ENCODE results near the gene NCAN.

Gene NCAN

DNA sequence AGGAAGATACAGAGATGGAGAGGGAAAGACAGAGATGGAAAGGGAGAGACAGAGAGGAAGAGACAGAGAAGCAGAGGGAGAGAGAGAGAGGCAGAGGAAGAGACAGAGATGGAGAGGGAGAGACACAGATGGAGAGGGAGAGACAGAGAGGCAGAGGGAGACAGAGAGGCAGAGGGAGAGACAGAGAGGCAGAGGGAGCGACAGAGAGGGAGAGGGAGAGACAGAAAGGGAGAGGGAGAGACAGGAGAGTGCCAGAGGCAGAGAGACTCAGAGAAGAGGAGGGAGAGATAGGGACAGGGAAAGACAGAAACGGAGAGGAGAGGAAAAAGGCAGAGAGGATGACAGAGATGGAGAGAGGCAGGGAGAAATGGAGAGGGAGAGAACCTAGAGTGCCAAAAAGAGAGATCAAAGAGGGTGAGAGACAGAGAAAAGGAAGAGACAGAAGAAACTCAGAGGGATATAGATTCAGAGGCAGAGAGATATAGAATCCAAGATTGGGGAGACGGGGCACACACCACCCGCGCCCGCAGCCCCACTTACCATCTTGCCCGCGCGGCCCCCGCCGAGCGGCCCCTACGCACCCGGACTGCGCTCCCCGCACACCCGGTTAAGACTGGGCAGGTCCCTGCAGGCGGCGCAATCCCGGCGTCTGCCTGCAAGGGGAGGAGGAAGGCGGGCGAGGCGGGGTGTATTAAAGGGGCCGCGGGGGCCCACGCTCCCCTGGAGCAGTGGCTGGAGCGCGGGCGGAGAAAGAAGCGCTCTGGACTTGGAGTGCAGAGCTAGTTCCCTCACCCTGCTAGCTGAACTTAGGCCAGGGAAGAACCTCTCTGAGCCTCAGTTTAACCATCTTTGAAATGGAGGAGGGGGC lies 50.7 kb downstream of the NCAN start:
- DNase-seq, result no peak

DNA sequence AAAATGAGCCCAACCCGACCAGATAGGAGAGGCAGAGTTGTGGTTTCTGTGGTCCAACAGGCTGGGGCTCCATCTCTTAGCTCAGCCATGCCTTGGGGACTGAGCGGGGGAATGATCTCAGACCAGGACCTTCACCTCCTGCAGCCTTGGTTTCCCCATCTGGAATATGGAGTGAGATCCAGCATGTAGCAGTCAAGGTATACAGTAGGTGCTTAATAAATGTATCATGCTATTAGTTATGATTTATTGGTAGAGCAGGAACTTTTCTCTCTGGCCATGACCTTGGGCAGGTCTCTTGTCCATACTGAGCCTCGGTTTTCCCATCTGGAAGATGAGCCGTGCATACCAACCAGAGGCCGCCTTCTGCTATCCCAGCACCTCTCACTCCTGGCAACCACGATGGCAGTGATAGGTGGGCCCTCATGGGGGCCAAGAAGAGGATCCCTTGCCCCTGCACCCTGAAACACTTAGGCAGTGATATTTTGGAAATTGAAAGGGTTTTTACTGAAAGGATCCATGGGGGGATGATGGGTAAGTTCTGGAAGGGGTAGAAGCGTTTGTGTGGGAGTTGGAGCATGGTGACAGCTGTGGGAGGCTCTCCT lies 52.2 kb downstream of the NCAN start:
- no peak for DNase-seq

DNA sequence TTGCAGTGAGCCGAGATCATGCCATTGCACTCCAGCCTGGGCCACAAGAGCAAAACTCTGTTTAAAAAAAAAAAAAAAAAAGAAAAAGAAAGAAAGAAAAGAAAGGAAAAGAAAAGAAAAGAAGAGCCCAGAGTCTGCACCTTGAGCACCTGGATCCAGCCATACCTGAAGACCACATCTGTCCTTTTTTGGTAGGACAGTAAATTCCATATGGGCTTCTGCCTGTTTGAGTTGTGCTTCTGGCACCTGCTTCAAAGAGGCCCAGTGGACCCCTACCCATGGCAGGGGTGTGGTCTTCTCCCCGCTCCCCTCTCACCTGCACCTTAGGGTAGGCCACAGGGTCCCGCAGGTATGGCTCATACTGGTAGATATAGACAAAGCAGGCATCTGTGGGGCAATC lies 55.5 kb downstream of the NCAN start:
- DNase-seq, result no peak

DNA sequence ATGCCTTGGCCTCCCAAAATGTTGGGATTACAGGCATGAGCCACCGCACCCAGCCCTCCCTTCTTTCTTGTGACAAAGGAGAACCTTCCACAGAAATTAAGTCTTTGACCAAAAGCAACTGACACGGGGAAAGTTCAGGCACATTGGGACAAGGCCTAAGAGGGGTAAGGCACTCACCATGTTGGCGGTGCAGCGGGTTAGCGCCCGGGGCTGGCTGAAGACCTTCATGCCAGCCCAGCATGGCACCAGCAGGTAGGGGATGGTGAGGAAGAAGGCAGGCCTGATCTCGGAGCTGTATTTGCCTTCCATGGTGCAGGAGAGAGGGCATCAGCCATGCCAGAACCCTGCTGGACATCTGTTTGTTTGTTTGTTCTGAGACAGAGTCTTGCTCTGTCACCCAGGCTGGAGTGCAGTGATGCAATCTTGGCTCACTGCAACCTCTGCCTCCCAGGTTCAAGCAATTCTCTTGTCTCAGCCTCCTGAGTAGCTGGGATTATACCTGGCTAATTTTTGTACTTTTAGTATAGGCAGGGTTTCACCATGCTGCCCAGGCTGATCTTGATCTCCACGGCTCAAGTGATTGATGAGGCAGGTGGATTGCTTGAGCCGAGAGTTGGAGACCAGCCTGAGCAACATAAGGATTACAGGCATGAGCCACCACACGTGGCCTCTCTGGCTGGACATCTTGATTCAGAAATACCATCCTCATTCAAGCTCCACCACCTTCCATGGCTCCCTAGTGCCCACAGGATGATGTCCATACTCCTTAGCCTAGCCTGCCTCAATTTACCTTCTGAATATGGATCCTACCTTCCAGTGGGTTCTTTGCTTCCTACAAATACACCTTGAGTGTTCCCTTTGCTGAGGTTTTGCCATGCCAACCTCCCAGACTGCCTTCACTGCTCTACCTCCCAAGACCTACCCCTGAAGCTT lies 57.0 kb downstream of the NCAN start:
- DNase-seq, result no peak

DNA sequence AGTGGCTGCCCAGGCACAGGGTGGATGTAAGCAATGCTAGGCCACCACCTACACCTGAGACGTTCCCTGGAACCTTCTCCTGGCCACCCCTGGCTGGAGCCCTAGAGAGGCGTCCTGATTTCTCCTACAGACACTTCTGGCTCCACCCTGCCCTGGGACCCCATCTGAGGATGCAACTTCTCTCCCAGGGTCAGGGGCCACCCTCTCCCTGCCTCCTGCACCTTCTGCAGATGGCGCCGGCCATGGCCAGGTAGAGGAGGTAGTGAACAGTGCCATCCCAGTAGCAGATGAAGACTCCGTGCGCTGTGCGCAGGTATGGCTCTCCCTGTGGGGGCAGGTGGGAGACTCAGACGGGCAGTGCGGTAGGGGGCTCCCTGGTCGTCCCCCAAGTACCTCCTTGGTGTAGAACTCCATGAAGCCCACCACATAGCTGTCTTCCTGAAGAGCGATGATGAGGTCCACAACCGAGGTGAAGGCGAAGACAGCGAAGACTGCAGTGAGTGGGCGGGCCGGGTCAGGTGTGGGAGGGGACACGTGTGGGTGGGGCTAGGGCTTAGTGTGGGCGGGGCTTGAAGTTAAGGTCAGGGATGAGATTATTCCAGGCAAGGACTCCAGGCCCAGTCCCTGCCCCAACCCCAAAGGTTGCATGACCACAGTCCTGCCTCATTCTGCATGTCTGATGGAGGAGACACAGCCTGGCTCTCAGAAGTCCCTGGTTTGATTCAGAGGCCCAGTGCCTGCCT lies 58.4 kb downstream of the NCAN start:
- no peak for DNase-seq

DNA sequence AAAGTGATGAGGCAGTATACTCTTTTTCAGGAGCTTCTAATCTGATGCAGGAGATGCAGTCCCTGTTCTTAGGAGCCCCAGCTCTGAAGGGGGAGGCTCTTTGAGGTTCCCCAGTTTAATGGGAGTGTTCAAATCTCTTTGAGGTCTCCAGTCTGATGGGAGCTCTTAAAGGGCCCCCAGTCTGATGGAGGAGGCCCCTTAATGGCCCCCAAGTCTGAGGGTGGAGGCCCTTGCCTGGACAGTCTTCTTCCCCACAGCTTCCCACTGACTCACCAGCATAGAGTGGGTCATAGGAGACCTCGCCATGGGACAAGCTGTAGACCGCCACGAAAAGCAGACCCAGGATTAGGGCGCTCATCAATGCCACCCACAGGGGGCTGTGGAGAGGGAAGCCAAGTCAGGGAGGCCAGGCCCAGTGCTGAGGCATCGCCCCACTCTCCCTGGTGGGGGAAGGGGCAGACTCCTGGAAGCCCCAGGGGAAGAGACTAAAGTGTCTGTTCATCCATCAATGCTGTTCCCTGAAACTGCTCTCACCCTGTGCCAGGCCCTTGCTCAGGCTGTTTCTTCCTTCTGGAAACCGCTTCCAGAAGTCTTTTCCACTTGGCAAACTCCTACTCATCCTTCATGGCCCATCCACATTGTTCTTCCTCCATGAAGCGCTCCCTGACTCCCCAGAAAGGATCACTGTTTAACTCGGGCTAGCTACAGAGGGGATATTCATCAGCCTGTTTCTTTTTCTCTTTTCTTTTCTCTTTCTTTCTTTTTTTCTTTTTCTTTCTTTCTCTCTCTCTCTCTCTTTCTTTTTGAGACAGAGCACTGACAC lies 59.2 kb downstream of the NCAN start:
- no peak for DNase-seq

DNA sequence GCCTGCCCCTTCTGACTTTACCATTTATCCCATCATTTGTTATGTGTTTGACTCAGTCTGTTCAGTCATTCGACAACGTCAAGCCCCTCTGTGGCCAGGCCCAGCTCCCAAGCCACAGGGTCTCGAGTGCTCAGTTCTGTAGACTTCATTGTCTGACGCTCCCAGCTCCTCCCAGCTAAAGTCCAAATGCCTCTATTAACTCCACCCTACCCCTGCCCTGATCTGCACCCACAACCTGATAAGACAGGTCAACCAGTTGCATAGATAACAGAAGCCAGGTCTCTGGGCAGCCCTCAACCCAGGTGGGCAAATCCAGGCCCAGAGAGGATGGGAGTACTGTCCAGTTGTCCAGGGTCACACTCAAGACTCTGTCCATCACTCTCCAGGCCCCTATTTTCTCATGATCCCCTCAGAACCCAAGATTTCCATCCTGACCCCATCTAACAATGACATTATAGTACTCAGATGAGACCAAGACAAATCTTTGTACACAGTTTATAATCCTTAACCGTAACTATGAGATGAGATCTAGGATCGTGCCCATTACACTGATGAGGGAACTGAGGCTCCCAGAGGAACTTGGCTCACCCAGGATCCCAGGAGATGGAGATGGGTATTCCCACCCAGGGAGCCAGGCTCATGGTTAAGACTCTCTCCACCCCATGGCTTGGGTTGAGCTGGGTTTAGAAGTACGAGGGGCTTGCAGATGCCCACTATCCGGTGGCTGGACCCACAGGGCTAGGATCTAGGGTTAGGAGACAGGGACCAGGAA lies 60.3 kb downstream of the NCAN start:
- DNase-seq, result no peak

DNA sequence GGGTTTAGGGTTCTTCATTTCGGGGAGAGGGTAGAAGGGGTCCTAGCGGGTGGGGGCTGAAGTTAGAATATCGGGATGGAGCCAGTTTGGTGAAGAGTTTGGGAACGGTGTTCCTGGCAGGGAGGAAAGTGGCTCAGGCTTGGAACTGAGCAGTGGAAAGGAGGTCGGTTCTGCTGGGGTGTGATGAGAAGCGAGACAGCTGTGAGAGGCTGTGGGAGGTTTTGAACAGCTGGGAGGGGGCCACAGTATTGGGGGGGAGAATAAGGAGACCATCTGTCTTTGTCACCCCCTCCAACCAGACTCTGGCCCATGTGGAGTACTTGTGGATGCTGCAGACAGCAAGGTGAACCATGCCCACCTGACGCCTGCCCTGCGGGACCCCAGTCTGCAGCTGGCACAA lies 62.4 kb downstream of the NCAN start:
- no peak for DNase-seq

DNA sequence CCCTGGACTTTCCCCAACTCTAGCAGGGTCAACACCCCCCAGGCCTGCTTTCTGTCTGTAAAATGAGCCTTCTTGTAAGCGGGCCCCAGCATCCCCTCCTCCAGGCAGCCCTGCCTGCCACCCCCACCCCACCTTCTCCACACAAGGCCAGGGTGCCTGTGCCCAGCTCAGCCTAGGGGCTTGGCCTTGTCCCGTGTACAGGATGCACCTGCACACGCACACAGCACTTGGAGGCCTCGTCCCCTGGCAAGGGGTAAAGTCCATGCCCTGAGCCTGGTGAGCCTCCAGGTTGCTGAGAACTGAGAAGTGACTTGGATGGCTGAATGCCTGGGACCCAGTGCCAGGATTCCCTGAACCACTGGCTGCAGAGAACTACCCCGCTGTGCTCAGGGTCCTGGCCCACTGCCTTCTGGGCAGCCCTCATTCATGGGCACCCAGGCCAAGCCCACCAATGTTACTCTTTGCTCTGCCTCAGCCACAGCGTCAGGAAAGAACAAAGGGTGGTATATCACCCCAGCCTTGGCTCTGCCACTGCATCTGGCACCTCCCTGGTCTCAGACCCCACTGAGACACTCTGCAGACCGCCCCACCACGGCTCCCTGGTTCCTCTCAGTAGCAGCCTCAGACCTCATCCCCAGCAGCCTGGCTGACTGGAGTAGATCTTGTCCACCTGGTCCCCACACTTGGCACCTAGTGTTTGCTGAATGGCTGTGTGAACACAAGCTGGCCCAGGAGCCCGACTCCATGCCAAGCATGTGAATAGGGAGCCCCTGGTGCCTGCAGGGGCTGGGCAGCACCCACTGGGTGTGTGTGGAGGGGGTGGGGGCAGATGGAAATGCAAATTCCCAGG lies 63.2 kb downstream of the NCAN start:
- no peak for DNase-seq

DNA sequence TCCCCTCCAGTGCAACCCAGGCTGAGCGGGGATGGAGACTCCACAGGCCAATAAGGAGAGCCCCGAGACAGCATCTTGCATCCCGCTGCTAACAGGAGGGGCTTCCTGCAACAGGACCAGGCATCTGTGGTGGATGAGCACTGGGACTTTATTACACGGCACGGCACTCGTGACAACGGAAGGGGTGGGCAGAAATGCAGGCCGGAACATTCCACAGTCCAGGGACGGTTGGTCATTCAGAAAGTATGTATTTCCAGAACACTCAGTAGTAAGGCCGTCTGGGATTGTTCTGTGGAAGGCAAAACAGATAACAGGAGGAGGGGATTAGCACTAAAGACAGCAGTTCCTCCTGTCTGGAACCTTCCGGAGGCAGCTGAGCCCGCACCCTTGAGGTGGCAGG lies 64.6 kb downstream of the NCAN start:
- no peak for DNase-seq

DNA sequence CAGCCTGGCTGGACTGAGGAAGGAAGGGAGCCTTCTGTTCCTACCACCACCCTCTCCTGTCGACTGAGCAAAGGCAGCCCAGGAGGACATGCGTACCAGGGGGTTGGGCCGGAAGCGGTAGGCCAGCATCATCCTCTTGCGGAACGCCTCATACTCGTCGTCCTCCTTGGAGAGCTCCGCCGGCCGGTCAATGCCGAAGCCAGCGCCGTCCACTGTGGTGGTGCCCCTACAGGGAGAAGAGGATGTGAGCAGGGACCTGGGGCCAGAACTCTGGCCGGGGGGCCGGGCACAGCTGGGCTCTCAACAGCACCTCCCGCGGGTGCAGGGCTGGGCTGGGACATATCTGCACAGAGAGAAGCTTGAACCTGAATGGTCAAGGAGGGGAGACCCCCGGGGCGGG lies 65.1 kb downstream of the NCAN start:
- DNase-seq, result no peak

DNA sequence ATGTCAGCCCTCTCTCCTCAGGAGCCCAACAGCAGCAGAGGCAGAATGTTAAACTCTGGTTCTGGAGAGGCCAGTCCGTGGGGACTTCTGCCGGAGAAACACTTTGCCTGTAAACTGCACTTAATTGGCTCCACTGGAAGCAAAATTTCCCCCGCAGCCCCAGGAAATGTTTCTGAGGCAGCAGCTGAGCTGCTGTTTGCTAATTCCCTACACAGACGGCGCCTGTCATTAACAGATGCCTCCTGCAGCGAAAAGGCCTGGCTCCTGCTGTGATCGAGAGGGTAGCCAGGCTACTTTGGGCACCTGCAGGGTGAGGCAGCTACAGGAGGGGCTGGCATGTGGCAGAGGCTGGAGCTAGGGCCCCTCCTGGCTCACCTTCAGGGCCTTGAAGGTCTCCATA lies 66.6 kb downstream of the NCAN start:
- DNase-seq, result no peak

DNA sequence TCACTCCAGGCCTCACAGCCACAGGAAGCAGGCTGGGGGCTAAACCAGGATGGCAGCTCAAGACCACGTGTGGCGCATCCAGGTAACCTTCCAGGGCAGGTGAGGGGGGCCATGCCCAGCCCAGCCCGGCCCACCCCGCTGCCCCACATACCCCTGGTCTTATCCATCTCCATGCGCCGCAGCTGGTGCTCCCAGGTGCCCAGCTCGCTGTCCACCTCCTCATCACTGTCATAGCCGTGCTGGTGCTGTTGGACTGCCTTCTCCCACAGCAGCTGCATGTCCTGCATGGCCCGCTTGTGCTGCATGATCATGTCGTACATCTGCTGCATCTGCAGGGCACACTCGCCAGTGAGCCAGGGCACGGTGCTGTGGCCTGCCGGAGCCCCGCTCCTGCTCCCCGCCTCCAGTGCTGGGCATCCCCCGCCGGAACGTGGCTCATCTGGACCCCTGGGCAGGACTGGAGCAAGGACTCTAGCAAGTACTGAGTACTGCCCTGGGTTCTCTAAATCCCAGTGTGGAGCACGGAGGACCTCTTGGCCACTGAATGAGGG lies 67.4 kb downstream of the NCAN start:
- no peak for DNase-seq

DNA sequence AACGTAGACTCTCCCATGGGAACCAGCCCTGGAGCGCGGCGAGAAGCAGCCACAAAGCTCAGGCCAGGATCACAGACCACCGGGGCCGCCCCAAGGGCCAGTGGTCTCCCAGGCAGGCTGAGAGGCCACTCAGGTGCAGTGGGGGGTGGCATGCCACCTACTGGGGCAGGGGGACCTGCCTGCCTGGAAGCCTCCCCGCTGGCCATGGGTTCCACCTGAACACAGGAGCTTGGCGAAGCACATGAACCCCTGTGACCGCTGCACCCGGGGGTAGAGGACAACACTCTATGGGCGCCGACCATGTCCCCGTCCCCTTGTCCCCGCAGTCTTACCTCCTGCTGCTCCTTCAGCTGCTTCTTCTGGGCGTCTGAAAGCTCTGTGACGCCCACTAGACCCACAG lies 68.1 kb downstream of the NCAN start:
- DNase-seq, result no peak

DNA sequence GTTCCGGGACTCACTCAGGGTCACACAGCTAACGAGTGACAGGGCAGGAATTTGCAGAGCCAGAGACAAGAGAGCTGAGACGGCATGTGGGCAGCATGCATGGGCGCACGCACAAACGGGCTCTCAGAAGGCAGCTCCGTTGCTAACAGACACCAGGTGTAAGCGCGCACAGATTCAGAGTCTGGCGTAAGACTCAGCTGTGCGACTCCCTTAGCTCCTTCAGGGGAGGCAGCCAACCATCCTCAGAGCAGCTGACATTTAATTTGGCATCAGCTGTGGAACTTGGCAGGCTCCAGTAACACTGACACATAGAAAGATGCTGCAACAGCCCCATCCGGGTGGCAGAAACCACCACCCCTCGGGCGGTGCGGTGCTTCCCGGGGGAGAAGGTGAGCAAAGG lies 68.8 kb downstream of the NCAN start:
- DNase-seq, result no peak

DNA sequence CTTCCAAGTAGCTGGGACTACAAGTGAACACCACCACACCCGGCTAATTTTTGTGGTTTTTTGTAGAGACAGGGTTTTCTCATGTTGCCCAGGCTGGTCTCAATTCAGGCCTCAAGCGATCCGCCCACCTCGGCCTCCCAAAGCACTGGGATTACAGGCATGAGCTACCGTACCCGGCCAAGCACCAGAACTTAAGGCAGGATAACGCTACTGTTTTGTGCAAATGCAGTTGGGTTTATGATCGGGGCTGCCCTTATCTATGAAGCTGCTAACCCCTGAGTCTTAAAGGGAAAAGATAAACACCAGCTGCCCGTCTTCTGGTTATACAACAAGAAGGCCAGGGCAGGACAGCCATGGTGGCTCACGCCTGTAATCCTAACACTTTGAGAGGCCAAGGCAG lies 73.9 kb downstream of the NCAN start:
- no peak for DNase-seq

DNA sequence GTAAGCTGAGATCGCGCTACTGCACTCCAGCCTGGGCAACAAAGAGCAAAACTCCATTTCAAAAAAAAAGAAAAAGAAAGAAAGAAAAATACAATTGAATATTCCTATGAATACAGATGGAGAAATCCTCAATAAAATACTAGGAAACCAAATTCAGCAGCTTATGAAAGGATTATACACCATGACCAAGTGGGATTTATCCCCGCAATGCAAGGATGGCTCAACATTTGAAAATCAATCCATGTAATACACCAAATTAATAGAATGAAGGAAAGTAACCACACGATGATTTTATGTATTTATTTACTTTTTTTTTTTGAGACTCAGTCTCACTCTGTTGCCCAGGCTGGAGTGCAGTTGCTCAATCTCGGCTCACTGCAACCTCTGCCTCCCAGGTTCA lies 80.8 kb downstream of the NCAN start:
- DNase-seq, result no peak

DNA sequence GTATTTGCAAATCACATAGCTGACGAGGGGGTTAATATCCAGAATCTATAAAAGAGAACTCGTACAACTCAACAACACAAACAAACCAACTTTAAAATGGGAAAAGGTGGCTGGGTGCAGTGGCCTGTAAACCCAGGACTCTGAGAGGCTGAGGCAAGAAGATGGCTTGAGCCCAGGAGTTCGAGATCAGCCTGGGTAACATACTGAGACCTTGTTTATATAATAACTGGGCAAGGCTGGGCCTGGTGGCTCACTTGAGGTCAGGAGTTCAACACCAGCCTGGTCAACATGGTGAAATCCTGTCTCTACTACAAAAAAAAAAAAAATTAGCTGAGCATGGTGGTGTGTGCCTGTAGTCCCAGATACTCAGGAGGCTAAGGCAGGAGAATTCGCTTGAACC lies 83.2 kb downstream of the NCAN start:
- no peak for DNase-seq

DNA sequence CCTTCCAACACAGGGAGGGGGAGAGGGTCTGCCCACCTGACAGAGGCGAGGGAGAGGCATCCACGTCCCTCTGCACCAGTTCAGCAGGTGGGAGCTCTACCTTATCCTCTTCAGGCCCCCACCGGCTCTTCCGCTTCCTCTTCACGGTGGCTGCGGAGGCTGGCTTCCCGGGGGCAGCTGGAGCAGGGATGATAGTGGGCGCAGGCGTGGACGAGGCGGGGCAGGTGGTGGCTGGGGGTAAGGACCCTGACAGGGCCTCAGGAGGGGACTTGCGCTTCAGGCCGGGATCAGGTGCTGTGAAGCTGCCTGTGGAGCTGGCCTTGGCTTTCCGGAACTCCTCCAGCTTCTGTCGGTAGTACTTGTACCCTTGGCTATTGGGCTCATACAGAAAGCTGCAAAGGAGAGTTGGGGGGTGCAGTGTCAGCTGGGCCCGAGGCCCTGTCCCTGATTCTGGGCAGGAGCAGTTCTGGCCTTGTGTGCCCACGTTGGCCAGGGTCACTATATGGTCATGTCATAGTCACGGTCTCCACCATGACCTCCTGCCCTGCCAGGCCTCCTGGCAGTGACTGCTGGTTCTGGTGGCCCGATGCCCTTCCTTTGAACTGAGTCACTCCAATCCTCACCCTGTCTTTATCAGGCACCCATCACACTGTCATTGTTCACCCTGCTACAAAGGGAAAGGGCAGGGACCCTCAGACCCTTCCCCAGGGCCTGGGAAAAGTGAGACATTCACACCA lies 85.4 kb downstream of the NCAN start:
- DNase-seq, result no peak

Data from activated naive CD4-positive, alpha-beta T cell treated with anti-CD3 and anti-CD28 coated beads, Interleukin-2, amount 50 U/mL, for 16 hours (primary cell).